Measurements from ENCODE around the gene CSH1.

CSH1 gene

DNA sequence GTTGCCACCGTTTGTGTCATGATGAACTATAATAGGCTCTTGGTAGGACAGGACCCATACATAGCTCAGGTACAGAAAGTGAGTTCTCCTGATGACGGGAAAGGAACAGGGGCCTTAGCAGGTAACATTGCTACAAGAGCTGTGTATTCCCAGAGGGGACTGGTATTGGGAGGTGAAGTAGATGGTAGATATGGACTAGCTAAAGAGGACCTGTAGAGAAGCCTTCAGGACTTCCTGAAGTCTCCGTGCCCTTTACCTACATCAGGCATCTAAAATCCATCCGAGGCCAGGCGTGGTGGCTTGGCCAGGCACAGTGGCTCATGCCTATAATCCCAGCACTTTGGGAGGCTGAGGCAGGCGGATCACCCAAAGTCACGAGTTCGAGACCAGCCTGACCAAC is 41.2 kb downstream of the CSH1 start:
- FAIRE-seq, result no peak

DNA sequence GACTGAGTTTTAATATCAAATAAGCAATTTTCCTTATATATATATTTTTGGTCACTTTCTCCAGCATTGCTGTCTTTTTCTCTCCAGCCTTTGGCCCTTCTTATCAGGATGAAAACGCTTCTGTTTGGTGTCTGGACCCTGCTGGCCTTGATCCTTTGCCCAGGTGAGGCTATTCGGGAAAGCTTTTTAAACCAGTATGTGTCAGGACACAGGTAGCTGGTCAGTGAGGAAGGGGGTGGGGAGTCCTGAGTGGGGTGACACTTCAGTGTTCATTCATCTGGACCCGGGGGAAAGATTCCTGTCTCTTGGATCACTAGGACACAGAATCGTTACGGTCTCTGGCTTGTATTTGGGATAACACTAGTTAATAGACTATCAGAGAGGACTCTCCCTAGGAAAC is 41.7 kb downstream of the CSH1 start:
- no peak for FAIRE-seq

DNA sequence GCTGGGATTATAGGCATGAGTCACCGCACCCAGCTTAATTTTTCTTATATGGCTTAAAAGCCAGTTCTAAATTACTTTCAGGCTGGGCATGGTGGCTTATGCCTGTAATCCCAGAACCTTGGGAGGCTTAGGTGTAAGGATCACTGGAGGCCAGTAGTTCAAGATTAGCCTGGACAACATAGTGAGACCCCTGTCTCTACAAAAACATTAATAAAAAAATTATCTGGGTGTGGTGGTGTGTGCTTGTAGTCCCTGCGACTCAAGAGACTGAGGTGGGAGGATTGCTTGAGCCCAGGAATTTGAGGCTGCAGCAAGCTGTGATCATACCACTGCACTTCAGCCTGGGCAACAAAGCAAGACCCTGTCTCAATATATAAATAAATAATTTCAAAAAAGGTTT is 43.1 kb downstream of the CSH1 start:
- no peak for FAIRE-seq

DNA sequence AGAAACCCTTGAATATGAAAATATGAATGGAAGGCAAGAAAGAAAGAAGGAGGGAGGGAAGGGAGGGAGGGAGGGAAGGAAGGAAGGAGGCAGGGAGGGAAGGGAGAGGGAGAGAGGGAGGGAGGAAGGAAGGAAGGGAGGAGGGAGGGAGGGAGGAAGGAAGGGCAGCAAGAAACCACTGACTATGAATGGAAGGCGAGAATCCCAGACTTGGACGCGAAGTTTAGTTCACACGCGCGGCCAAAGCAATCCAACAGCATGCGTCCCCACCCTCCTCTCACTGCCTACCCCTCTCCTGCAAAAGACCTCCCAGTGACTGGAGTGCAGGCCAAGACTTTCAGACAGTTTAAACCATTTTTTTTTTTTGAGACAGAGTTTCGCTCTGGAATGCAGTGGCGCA is 46.0 kb downstream of the CSH1 start:
- no peak for FAIRE-seq

DNA sequence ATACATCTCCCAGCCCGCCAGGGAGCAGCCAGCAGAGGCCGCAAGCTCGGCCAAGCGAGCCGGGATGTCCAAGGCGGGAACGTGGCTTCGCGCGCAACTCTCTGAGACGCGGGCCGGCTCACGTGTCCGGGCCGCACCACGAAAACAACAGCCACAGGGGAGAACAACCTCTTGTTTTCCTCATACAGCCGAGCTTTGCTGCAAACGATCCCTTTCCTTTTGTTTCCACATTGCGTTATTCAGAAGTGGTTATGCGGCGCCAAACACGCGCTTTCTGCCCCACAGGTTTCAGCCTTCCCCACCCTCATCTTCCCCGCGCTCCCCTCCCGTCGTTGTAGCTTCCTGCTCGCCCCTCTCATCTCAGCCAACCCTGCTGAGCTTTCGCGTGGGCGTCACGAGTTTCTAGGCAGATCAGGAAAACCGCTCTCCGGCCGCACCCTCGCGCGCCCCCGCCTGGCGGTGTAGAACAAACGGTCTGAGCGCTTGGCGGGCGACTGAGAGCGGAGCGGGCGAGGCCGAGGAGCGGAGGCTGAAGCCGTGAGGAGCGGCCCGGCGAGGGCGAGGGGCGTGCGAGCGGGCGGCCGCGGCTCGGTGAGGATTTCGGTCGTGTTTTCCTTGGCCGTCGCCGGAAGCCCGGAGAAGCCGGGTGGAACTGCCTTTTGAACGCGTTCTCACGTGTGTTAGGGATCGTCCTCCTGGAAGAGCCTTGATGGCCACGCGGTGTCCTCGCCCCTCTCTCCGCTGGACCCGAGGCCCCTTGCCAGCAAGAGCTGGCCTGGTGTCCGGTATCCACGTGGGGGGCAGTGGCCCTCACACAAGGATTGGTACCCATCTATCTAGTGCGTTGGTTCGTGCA is 47.3 kb downstream of the CSH1 start:
- no peak for FAIRE-seq

DNA sequence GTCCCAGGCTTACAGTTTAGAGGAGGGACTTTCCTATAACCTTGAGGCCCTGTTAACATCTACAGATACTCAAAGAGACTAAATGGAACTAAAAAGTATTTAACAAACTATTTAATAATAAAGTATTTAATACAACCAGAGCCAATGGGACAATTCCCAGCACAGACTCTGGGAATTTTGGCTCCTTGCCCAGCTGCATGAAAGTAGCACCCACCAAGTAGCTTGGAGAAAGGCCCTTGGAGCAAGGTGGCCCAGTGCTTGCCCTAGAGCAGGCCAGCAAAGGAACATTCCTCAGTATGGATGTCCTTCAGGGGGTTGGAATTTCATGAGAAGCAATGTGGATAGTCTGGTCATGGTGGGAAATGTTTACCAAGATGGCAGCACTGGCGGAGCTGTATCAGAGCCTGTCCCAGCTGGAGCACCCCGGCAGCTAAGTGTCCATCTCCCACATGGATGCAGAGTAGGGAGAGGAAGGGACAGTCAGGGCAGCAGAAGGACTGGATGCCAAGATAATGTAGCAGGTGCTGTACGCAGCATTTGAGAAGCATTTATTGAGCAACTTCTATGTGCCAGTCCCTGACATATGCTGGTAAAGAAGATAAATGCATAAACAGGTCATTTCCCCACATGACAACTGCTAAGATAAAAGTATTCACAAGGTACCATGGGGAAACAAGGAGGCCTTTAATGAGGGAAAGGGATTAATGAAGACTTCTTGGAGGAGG is 48.7 kb downstream of the CSH1 start:
- no peak for FAIRE-seq

DNA sequence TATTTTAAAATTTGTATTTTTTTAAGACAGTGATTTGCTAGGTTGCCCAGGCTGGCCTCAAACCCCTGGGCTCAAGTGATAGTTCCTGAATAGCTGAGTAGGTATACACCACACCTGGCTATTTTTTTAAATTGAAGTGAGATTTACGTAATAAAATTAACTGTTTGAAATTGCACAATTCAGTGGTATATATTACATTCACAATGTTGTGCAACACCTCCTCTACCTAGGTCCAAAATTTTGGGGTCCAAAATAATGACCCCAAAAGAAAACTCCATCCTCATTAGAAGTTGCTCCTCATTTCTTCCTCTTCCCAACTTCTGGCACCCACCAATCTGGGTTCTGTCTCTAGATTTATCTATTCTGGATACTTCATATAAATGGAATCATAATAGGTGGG is 50.9 kb downstream of the CSH1 start:
- FAIRE-seq, result no peak
